Psoas muscle (tissue), 8 donors: ENCODE results near the gene THBS2. TPM values are rescaled to one million over a fixed set of nuclear protein-coding genes. Genes with fewer than 3 reads are reported as not detected.

Experiments used
- ATAC-seq, 4 donors: fragments of 200-7000 bp; cut with Tn5 transposase; one replicate each; pipeline ENCODE4 v1.9.1; 2020; ENCODE audit warnings: moderate library complexity in 3 of 4, mild to moderate bottlenecking in 2 of 4
- DNase-seq, 2 donors: peaks; one replicate each; pipeline ENCODE4 v3.0.0-alpha.2; 2020
- H3K27ac ChIP-seq: fragments of 200-600 bp; one replicate; pipeline ENCODE4 v1.8.0; 2022
- H3K27me3 ChIP-seq, 3 donors: fragments of 200-600 bp in 1 of 3; one replicate each; pipeline versions ENCODE4 v1.6.1 to v1.8.0; 2013 to 2022; ENCODE audit warnings: low read length in 2 of 3, mild to moderate bottlenecking in 2 of 3, moderate library complexity in 1 of 3; ENCODE audit not compliant: insufficient read depth in 3 of 3
- H3K36me3 ChIP-seq, 2 donors: fragments of 200-600 bp in 1 of 2; one replicate each; pipeline versions ENCODE4 v1.6.1 to v1.8.0; 2013 to 2022; ENCODE audit warnings: low read depth in 1 of 2, mild to moderate bottlenecking in 1 of 2, moderate library complexity in 1 of 2; ENCODE audit not compliant: insufficient read depth in 1 of 2
- H3K4me1 ChIP-seq: fragments of 200-600 bp; one replicate; pipeline ENCODE4 v1.8.0; 2022
- H3K4me3 ChIP-seq: fragments of 200-600 bp; one replicate; pipeline ENCODE4 v1.8.0; 2022; ENCODE audit warnings: mild to moderate bottlenecking
- H3K9me3 ChIP-seq: fragments of 200-600 bp; one replicate; pipeline ENCODE4 v1.8.0; 2022
- WGBS, 3 donors: extraction: QIAGEN DNeasy Blood & Tissue Kit; methylation state at CpG; one replicate each; pipeline versions ENCODE4 v1.1.6 to v1.1.7; 2013; 5-methylcytosine and 5-hydroxymethylcytosine counted together
- intact Hi-C, 2 donors: fragments of 100-400 bp; cut with DNase I; formaldehyde crosslinking; loops; one replicate each; pipeline versions ENCODE4 v1.11.0 to v1.14.2; 2022
- polyA plus RNA-seq, 3 donors: library from polyadenylated mRNA; stranded (reverse); fragments of 200-250 nt; gene quantifications; one replicate each; pipeline ENCODE4 v1.2.3, GENCODE V29; 2013
- total RNA-seq, 4 donors: library from RNA; stranded (reverse); fragmentation: NEBNext Ultra II Directional in 2 of 4; extraction: Animal tissue kit (Norgen Biotek cat#: 25700) in 2 of 4; gene quantifications; one replicate each; pipeline versions ENCODE4 v1.2.1 to v1.2.4, GENCODE V29; 2021 to 2023
- TF ChIP-seq, protein P1 (sequence below): fragments of 200-600 bp; IDR thresholded peaks from one replicate; pipeline ENCODE4 v1.8.0; 2022; ENCODE audit warnings: antibody characterized with exemption
- donor health status: healthy with polysubstance abuse.
- donor health status: DM: no; HTN: no; CAD: no; lungs with moderate emphysema.
- donor health status: Bipolar disorder and iron deficiency.
- donor health status: healthy.
- donor health status: DM: yes; HTN: yes; CAD: no.
- donor health status: DM: no; HTN: no; CAD: no.
- donor health status: DM: no; HTN: no; CAD: no.
- donor health status: DM: yes; HTN: yes; CAD: no.

Gene THBS2
- total and polyA plus RNA-seq, 7 donors, result 0.49 to 9.4 (median 1.6) TPM

DNA sequence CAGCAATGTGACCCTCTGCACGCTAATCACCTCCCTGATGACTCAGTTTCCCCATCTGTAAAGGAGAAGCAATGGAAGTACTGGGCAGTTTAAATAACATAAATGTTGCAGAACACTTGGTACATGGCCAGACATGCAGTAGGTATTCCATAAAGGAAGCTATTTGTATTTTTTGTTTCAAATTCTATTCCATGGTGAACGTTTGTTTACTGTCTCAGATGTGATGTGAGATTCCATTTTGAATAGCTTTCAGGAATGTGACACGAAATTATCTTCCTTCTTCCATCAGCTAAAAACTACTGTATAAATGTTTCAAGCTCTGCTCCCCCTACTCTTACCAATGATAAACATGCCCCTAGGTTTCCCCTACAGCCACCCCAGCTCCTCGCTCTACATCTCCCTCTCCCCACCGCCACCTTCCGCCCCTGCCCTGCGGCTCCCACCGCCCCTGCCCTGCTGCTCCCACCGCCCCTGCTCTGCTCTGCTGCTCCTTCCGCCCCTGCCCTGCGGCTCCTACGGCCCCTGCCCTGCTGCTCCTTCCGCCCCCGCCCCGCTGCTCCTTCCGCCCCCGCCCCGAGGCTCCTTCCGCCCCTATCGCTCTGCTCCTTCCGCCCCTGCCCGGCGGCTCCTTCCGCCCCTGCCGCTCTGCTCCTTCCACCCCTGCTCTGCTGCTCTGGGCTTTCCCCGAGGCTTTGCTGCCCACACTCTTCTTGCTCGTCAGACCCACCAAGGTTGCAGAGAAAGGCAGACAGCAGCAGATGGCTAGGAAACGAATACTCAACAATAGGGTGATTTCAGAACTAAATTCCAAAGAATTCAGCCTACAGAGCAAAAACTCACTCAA is 78.9 kb downstream of the THBS2 start:
- 50 to 81% (median 52%) methylated on average over 19 to 27 of the region's 28 CpGs for WGBS, 3 donors
- Histone ChIP-seq H3K4me1 (no peaks in the 10 kb centered on the region), H3K4me3 (peak overlapping the region; percentile 52), H3K9me3 (no peaks in the 10 kb centered on the region), H3K27me3 (peaks cover 0 to 4% (median 0%) of the 10 kb centered on the region in 3 donors), H3K27ac (no peak overlapping the region), H3K36me3 (no peaks in the 10 kb centered on the region)
- TF ChIP-seq, protein P1, sequence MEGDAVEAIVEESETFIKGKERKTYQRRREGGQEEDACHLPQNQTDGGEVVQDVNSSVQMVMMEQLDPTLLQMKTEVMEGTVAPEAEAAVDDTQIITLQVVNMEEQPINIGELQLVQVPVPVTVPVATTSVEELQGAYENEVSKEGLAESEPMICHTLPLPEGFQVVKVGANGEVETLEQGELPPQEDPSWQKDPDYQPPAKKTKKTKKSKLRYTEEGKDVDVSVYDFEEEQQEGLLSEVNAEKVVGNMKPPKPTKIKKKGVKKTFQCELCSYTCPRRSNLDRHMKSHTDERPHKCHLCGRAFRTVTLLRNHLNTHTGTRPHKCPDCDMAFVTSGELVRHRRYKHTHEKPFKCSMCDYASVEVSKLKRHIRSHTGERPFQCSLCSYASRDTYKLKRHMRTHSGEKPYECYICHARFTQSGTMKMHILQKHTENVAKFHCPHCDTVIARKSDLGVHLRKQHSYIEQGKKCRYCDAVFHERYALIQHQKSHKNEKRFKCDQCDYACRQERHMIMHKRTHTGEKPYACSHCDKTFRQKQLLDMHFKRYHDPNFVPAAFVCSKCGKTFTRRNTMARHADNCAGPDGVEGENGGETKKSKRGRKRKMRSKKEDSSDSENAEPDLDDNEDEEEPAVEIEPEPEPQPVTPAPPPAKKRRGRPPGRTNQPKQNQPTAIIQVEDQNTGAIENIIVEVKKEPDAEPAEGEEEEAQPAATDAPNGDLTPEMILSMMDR, result no peak
- peak; percentile 60 to 89 (median 79) for ATAC-seq
- no peak for DNase-seq
- intact Hi-C loops, result no loop called here

DNA sequence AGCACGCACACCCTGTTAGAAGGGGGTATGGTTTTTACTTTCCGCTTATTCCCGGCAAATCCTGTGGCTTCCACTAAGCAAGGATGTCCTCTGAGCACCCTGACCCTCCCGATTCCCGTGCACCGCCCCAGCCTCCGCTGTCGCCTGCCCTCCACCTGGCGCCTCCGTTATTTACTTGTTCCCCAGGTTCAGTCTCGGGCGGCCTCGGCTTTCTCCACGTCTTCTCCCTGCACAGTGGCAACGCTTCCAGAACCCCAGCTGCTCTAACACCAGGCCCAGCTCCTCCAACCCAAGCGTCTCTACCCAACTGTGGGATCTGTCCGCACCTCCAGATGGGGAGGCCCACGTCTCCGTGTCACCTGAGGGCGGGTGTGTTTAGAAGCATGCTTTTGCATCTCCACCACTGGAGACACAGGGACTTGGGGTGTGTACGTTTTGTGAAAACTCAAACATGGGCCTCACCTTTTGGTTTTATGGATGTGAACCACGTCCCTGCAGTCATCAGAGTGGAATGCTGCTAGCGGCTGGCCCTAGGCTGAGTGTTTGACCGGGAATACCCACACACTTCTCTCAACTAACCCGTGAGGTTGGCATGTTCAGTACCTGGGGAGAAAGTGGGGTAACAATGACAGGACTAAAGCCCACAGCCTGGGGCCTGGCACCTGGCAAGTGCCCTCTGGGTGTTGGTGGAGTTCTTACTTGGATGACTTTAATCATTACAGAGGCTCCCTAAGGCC is 79.9 kb downstream of the THBS2 start:
- Histone ChIP-seq H3K9me3 (no peaks in the 10 kb centered on the region), H3K36me3 (no peaks in the 10 kb centered on the region), H3K27me3 (peaks cover 0 to 4% (median 0%) of the 10 kb centered on the region in 3 donors), H3K4me1 (no peaks in the 10 kb centered on the region), H3K4me3 (no peak overlapping the region), H3K27ac (no peak overlapping the region)
- 92 to 97% (median 95%) methylated on average over 25 of the region's 25 CpGs for WGBS, 3 donors
- no peak for DNase-seq
- intact Hi-C loops, result no loop called here
- ATAC-seq, result no peak
- TF ChIP-seq, protein P1, result no peak

DNA sequence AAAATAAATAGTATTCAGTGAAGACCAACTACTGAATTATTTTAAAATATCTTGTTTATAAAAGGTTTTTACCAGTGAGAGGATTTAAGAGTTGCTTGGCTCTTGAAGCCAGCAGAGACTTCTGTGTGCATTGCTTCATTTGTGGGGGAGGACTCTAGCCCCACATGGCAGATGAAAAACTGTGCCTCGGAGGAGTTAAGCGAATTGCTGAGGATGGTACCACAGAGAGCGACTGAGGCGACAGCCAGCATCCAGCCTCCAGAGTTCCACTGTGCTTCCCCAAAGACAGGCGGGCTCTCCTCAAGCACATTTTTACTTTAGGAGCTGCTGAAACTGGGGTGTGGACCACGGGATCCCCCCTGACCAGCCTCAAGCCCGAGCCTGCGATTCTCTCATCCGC is 80.7 kb downstream of the THBS2 start:
- Histone ChIP-seq H3K4me1 (no peaks in the 10 kb centered on the region), H3K27me3 (peaks cover 0 to 2% (median 0%) of the 10 kb centered on the region in 3 donors), H3K36me3 (no peaks in the 10 kb centered on the region), H3K27ac (no peak overlapping the region), H3K9me3 (no peaks in the 10 kb centered on the region), H3K4me3 (no peak overlapping the region)
- TF ChIP-seq, protein P1, result no peak
- intact Hi-C loops, result no loop called here
- DNase-seq (no peak), ATAC-seq (no peak)
- 83 to 89% (median 84%) methylated on average over 9 of the region's 9 CpGs for WGBS, 3 donors

DNA sequence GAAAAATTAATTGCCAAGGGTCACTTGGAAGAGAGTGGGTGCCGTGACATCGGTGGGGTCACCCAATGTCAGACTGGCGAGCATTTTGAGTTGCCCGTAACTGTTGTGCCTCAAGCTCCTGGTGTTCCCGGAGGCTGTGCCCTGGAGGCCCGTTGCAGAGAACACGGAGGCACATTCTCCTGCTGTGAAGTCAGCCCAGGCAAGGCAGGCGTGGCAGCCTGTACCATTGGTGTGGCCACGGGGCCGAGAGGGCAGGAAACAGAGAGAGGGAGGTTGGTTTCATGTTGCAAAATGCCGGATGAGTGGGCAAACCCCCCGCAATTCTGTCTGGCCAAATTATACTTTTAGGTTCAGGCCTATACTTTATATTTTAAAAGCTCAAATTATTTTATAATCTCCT is 81.2 kb downstream of the THBS2 start:
- intact Hi-C loops, result no loop called here
- H3K27ac ChIP-seq, result no peak overlapping the region
- 33 to 48% (median 41%) methylated on average over 12 of the region's 12 CpGs for WGBS, 3 donors
- DNase-seq (peak in 1 of 2 donors; percentile 57), ATAC-seq (no peak)
- no peak overlapping the region for H3K4me3 ChIP-seq
- no peaks in the 10 kb centered on the region for H3K4me1 ChIP-seq
- H3K36me3 ChIP-seq, result no peaks in the 10 kb centered on the region
- H3K27me3 ChIP-seq, result no peaks in the 10 kb centered on the region
- H3K9me3 ChIP-seq, result no peaks in the 10 kb centered on the region
- TF ChIP-seq, protein P1, result no peak
